Stimulated activated CD4-positive, alpha-beta T cell treated with anti-CD3 and anti-CD28 coated beads, Interleukin-2, amount 100 ng/mL, for 4 hours (primary cell): ENCODE data around the gene ZMPSTE24.

Source experiments
- DNase-seq: peaks from one replicate; pipeline ENCODE4 v3.0.0-alpha.2; 2020; ENCODE audit warnings: low read depth

Gene ZMPSTE24

GRCh38 chr1:40264354-40264781, 6.3 kb downstream of the ZMPSTE24 start:
- DNase-seq = no peak

GRCh38 chr1:40265298-40265697, 7.3 kb downstream of the ZMPSTE24 start:
- DNase-seq = no peak

- no peak for DNase-seq
These were observed 7.9 kb downstream of the ZMPSTE24 start for GRCh38 chr1:40265919-40266318.

GRCh38 chr1:40266786-40267535, 8.9 kb downstream of the ZMPSTE24 start:
- DNase-seq = no peak

- DNase-seq = no peak
These were observed 9.7 kb downstream of the ZMPSTE24 start for GRCh38 chr1:40267767-40268187.

DNA sequence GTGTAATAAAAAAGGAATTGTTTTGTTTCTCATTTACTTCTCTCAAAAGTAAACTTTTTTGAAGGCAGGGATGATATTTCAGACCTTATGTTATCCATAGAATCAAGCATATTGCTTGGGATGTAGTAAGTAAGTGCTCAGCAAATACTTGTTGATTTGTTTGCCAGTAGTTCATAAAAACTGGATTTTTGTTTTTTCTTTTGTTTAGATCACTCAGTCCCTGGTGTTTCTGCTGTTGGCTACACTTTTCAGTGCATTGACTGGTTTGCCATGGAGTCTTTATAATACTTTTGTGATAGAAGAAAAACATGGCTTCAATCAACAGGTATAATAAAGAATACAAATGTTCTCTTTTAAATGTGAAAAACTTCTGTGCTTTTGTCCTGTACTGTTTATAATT, 10.2 kb downstream of the ZMPSTE24 start:
- no peak for DNase-seq

- no peak for DNase-seq
These were observed 12.3 kb downstream of the ZMPSTE24 start for GRCh38 chr1:40270152-40270834.

DNA sequence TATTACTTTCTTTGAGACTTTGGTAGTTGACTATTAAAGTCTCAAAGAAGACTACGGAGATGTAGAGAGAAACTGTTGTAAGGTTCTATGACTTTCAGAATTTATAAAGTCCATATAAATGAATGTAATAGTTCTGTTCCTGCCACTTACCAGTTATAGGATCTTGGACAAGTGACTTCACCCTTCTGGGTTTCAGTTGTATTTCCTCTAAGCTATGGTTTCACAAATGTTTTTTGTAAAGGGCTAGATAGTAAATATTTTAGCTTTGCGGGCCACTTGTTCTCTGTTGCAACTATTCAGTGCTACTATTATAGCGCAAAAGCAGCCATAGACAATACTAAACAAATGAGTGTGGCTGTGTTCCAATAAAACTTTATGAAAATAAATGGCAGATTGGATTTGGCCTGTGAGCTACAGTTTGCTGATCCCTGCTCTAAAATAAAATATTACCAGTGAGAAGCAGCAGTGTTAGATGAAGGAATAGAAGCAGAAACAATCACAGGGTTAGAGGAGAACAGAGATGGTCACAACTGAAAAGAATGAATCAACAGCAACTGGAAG, 14.7 kb downstream of the ZMPSTE24 start:
- no peak for DNase-seq

DNA sequence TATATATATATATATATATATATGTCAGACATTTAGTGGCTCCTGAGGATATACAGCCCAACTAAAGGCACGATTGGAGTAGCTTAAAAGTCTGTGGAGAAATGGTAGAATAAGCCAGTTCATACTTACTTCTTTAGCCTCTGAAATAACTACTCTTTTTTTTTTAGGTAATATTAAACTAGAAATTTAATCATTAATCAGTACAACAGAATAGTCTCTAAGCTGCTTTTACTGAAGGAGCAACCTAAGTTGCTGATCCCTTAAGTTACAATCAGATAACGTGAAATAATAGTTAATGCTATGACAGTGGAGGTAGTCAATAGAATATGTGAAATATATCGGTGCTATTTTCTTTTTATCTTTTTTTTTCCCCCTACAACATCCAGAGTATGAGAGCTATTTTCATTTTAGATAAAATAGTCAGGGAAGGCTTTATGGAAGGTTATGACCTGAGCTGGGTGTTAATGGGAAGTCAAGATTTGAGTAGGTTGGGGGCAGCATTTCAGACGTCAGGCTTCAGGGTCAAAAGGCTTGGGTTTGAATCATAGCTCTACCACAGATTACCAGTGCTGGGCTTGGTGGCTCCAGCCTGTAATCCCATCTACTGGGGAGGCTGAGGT, 15.6 kb downstream of the ZMPSTE24 start:
- no peak for DNase-seq

DNA sequence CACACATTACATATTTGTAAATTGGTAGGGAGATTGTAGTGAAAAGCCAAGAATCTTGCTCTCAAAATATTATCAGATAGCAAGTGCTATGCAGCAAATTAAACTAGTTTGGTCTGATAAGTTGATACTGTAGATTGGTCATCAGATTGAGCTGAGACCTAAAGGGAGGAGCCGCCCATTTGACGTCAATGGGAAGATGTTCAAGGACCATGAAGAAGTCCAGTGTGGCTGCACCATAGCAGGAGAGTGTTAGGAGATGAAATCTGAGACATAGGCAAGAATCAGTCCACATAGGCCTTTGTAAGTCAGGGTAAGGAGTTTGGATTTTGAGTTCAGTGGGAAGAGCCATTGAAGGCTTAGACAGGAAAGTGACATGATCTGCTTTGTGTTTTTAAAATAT, 16.3 kb downstream of the ZMPSTE24 start:
- DNase-seq = no peak

DNA sequence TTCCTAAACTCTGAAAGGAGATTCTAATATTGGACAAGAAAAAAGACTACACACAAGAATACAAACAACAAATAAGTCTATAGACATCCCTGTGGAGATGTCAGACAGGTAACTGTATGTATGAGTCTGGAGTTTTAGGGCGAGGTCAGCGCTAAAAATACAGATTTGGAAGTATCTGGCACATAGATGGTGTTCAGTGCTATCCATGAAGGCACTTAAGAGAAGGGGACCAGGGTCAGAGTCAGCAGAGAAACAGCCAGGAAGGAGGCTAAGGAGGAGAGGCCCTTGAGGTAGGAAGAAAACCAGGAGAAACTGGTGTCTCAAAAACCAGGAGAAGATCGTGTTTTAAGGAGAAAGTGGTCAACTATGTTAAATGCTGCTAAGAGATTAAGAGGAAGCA, 18.1 kb downstream of the ZMPSTE24 start:
- DNase-seq = no peak

GRCh38 chr1:40281853-40282252, 23.8 kb downstream of the ZMPSTE24 start:
- DNase-seq = no peak

GRCh38 chr1:40291293-40291692, 33.3 kb downstream of the ZMPSTE24 start:
- DNase-seq = no peak

DNA sequence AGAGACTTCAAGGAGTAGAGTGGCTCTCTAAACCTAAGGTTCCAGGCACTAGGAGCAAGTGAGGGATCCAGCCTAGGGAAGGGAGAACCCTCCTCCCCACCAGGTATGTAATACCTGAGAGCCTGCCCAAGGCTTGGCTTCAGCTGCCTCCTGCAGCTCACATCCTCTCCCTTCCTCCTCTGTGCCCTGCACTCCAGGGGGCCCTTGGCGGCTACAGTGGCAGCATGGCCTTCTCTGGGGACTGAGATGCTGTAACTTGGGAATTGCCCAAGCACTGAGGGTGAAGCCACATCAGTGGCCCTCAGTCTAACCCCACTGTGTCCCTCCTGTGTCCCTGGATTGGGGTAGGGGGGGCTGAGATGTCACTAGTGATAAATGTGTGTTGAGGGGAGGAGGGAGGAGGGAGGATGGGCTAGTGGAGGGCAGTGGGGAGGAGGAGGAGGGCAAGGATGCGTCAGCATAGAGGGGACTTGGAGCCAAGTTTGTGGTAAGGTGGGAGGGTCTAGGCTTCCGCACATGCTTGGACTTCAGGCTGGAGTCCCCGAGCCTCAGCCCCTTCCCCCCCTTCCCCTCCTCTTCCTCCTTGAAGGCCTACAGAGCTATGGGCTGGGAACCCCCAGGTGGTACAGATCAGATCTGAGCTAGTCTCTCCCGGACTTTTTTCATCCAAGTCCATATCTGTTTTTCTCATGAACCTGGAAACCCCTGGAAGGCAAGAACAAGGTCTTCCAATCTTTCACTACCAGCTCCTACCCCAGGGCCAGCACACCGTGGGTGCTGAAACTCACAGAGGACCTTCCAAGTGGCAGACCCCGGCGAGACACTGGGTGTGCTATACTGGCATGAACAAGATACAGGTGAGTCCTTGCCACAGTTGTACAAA, 41.6 kb downstream of the ZMPSTE24 start:
- DNase-seq = no peak

DNA sequence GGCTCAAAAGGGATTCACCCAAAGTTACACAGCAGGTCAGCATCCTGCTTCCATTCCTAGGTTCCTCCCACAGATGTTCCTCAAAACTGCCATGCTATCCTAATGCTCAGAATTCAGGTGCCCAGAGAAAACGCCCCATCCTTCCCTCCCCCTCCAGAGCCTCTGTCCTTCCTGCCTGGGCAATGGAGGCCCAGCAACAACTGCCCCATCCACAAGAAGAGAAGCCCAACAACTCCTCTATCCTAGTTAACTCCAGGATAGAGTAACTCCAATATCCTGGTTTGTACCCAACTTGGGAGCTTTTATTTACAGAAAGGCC, 42.2 kb downstream of the ZMPSTE24 start:
- DNase-seq = no peak

GRCh38 chr1:40300651-40301050, 42.6 kb downstream of the ZMPSTE24 start:
- DNase-seq = no peak

DNA sequence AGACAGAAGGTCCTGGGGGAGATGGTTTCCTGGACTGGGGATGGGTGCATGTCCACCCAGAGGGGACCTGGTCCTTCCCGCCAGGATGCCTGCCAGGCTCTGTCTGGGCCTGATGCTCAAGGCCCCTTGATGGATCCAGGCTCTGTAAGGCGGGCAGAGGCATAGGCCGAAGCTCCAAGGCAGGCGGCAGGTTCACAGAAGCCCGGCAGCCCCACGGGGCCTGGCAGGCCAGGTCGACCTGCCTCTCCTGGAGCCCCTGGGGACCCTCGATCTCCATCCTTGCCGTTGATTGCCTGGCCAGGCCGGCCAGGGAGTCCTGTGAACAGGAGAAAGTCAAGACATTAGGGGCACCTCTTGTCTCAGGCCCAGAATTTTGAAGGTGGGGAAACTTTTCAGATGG, 43.0 kb downstream of the ZMPSTE24 start:
- no peak for DNase-seq

DNA sequence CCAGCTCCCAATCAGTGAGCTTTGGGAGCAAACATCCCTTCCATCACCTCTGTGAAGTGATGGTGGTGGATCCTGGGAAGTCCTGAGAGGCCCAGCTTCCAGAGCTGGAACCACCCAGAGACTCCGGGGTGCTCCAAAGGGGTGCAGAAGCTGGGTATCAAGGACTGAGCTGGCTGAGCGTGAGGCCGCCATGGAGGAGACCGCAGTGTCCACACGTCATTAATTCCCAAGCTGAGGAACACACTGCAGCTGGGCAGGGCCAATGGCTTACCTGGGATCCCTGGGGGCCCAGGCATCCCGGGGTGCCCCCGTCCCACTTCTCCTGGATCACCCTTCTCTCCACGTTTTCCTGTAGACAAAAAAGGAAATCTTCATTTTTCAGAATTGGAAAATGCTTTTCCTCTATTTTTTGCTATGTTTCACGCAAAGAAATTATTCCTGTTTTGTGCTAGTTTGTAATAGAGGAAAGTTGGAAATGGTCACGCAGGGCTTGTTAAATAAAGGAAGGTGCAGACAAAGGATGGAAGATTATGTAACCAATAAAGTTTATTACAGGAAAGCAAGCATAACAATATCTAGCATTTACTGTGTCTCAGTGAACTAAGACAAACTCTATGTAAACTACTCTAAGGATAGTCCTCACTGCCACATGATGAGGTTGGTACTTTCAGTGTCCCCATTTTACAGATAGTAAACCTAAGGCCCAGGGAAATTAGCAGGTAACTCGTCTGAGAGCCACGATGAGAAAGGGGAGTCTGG, 43.7 kb downstream of the ZMPSTE24 start:
- no peak for DNase-seq

DNA sequence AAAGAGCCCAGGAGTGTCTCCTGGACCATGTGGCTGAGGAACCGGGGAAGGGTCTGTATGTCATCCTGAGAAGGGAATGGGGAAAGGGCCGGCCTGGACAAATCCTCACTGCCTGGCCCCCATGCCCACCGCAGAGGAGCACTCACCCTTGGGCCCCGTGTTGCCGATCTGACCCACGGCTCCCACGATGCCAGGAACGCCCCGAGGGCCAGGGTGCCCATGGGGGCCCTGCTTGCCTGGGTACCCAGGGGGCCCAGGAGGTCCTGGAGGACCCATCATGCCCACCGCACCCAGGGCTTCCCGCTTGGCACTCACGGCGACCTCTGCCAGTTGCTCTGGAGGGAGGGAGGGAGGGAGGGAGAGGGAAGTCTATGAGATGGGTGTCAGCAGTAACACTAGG, 44.4 kb downstream of the ZMPSTE24 start:
- DNase-seq = no peak

GRCh38 chr1:40303051-40303771, 45.2 kb downstream of the ZMPSTE24 start:
- no peak for DNase-seq

DNA sequence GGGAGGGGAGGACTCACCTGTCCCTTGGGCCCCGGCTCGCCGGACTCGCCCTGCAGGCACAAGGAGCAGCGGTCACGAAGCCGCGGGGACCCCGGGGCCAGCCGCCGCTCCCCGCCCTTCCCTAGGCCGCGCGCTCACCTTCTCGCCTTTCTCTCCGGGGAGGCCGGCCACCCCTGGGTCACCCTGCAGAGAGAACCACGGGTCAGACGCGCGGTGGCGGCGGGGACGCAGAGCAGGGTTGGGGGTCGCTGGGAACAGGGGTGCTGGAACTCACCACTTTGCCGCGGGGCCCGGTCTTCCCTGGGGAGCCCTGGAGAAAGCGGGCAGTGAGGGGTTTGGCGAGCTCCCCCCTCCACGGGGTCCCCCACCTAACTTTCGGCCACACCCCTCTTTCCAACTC, 45.8 kb downstream of the ZMPSTE24 start:
- DNase-seq = no peak
